Prostate gland (tissue), 2 donors: ENCODE results near the gene DNAJC1. TPM values are rescaled to one million over a fixed set of nuclear protein-coding genes. Genes with fewer than 3 reads are reported as not detected.

Experiments
- DNase-seq: peaks from one replicate; pipeline ENCODE4 v3.0.0-alpha.2; 2019; ENCODE audit warnings: low spot score
- H3K27ac ChIP-seq, 2 donors: fragments of 200-600 bp; sonication (generic); 2 replicates each; pipeline ENCODE4 v1.5.1; 2017 to 2019
- H3K27me3 ChIP-seq: fragments of 200-600 bp; sonication (generic); replicated peaks from 2 replicates; pipeline ENCODE4 v1.5.1; 2019; ENCODE audit not compliant: insufficient read depth
- H3K36me3 ChIP-seq, 2 donors: fragments of 200-600 bp; sonication (generic); 1 replicate in 1 of 2; 2 replicates in 1 of 2; pipeline versions ENCODE4 v1.5.1 to v1.8.1; 2017 to 2019
- H3K4me1 ChIP-seq: fragments of 200-600 bp; sonication (generic); replicated peaks from 2 replicates; pipeline ENCODE4 v1.5.1; 2019
- H3K4me3 ChIP-seq, 2 donors: fragments of 200-600 bp; sonication (generic); 2 replicates each; pipeline ENCODE4 v1.5.1; 2017 to 2019
- H3K9me3 ChIP-seq: fragments of 200-600 bp; sonication (generic); 2 replicates; pipeline ENCODE4 v1.5.1; 2017
- CTCF ChIP-seq, 4 experiments: fragments of 200-600 bp in 2 of 4; fragments of 450-650 bp in 2 of 4; sonication (generic) in 2 of 4; IDR thresholded peaks; 1 replicate in 3 of 4; 2 replicates in 1 of 4; pipeline ENCODE4 v1.5.1; 2016 to 2019; ENCODE audit warnings: antibody characterized with exemption in 4 of 4, mild to moderate bottlenecking in 2 of 4, moderate library complexity in 2 of 4
- POLR2A ChIP-seq: fragments of 450-650 bp; IDR thresholded peaks from one replicate; pipeline ENCODE4 v1.6.1; 2016; ENCODE audit warnings: antibody characterized with exemption, mild to moderate bottlenecking
- POLR2AphosphoS5 ChIP-seq: sonication (generic); formaldehyde crosslinking; IDR thresholded peaks from one replicate; pipeline ENCODE4 v1.6.1; 2017; ENCODE audit warnings: antibody characterized with exemption
- WGBS: methylation state at CpG from one replicate; pipeline ENCODE4 v1.1.5; 2018; 5-methylcytosine and 5-hydroxymethylcytosine counted together
- intact Hi-C: fragments of 100-400 bp; cut with DNase I; formaldehyde crosslinking; loops from one replicate; pipeline ENCODE4 v1.14.2; 2022
- total RNA-seq, 2 donors: library from RNA; depleted of rRNA; stranded (reverse); fragments of >200 nt; gene quantifications; one replicate each; pipeline ENCODE4 v1.1.0, GENCODE V29; 2016

Gene DNAJC1
- total RNA-seq, 2 donors from 2014 or later: 62.8 to 89.3 TPM

DNA sequence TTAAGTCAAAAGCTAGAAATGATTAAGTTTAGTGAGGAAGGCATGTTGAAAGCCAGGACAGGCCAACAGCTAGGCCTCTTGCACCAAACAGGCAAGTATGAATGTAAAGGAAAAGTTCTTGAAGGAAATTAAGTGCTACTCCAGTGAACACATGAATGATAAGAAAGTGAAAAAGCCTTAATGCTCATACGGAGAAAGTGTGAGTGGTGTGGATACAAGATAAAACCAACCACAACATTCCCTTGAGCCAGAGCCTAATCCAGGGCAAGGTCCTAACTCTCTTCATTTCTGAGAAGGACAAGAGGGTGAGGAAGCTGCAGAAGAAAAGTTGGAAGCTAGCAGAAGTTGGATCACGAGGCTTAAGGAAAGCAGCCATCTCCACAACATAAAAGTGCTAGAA, 53.0 kb downstream of the DNAJC1 start:
- Histone ChIP-seq H3K4me3 (no peak overlapping the region), H3K4me1 (no peaks in the 10 kb centered on the region), H3K36me3 (no peaks in the 10 kb centered on the region), H3K27me3 (no peaks in the 10 kb centered on the region), H3K9me3 (no peaks in the 10 kb centered on the region), H3K27ac (no peak overlapping the region)
- TF ChIP-seq POLR2A (no peak), CTCF (IDR thresholded peaks at IDR 0.05) (no peak), POLR2AphosphoS5 (no peak)
- intact Hi-C loops: loop anchor here (5.0 kb wide), 1 partner anchor 453 kb away; no protein-coding TSS in a partner anchor
- no peak for DNase-seq
- WGBS: 89% methylated on average over 2 of the region's 2 CpGs

GRCh38 chr10:21946946-21947345, 56.6 kb downstream of the DNAJC1 start:
- Histone ChIP-seq H3K27ac (no peak overlapping the region), H3K9me3 (no peaks in the 10 kb centered on the region), H3K4me1 (no peaks in the 10 kb centered on the region), H3K4me3 (no peak overlapping the region), H3K36me3 (no peaks in the 10 kb centered on the region), H3K27me3 (no peaks in the 10 kb centered on the region)
- TF ChIP-seq POLR2A (no peak), POLR2AphosphoS5 (no peak), CTCF (IDR thresholded peaks at IDR 0.05) (no peak)
- intact Hi-C loops: no loop called here
- no peak for DNase-seq

DNA sequence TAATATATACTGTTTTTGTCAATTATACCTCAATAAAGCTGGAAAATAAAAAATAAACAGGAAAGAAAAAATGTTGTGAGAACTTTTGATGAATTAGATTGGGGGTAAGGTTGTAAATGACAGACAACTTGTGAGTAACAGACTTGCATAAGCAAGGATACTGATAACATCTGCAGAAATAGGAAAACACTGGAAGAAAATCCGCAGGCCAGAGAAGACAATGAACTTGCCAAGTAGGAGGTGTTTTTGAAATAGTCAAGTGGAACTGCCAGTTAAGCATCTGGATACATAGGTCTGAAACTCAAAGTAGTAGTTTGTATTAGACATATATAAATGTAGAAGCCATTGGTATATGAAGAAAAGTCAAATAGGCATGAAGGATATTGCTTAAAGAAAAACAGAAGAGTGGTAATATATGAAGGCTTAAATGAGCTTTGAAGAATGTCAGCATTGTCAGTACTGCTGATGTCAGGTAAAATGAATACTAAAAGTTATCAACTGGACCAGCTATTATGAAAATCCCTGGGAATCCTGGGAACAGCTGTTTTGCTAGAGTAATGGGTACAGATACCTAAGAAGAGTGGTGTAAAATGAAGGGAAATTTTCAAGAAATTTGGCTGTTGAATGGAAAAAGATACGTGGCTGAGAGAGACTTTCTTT, 58.7 kb downstream of the DNAJC1 start:
- Histone ChIP-seq H3K27me3 (no peaks in the 10 kb centered on the region), H3K4me1 (no peaks in the 10 kb centered on the region), H3K27ac (no peak overlapping the region), H3K9me3 (no peaks in the 10 kb centered on the region), H3K36me3 (no peaks in the 10 kb centered on the region), H3K4me3 (no peak overlapping the region)
- no peak for DNase-seq
- 29% methylated on average over 2 of the region's 2 CpGs for WGBS
- no peak for TF ChIP-seq CTCF (IDR thresholded peaks at IDR 0.05)
- TF ChIP-seq POLR2A: no peak
- TF ChIP-seq POLR2AphosphoS5: no peak
- intact Hi-C loops: no loop called here

GRCh38 chr10:21943633-21944265, 59.8 kb downstream of the DNAJC1 start:
- Histone ChIP-seq H3K4me3 (no peak overlapping the region), H3K4me1 (no peaks in the 10 kb centered on the region), H3K27ac (no peak overlapping the region), H3K9me3 (no peaks in the 10 kb centered on the region), H3K27me3 (no peaks in the 10 kb centered on the region), H3K36me3 (no peaks in the 10 kb centered on the region)
- WGBS: 89% methylated on average over 2 of the region's 2 CpGs
- intact Hi-C loops: no loop called here
- TF ChIP-seq POLR2AphosphoS5: no peak
- no peak for TF ChIP-seq CTCF (IDR thresholded peaks at IDR 0.05)
- no peak for TF ChIP-seq POLR2A
- no peak for DNase-seq
